ENCODE results near the gene C1RL. TPM values are rescaled to one million over a fixed set of nuclear protein-coding genes. Genes with fewer than 3 reads are reported as not detected.

C1RL gene
- total and polyA plus RNA-seq, 2 experiments from 2014 or later, result 26.4 to 64.5 TPM

GRCh38 chr12:7155471-7156034 lies 46.5 kb upstream of the C1RL start:
- Histone ChIP-seq H3K9me2 (replicated peaks; ENCODE audit: insufficient read depth) (no peaks in the 10 kb centered on the region), H3K36me3 (replicated peaks; ENCODE audit: insufficient read depth, low read depth) (no peaks in the 10 kb centered on the region), H3K4me2 (no peak overlapping the region), H2AFZ (no peak overlapping the region), H3K4me3 (no peak overlapping the region), H3K4me1 (ENCODE audit: insufficient read depth) (no peaks in the 10 kb centered on the region), H3K9me3 (ENCODE audit: low read depth) (no peaks in the 10 kb centered on the region), H3K27me3 (no peaks in the 10 kb centered on the region), H3K27ac (no peak overlapping the region), H4K20me1 (ENCODE audit: insufficient read depth, poor library complexity, severe bottlenecking) (no peaks in the 10 kb centered on the region), H3K79me2 (no peaks in the 10 kb centered on the region)
- TF ChIP-seq EZH2 (IDR thresholded peaks at IDR 0.05; ENCODE audit: borderline replicate concordance) (no peak), EZH2phosphoT487 (IDR thresholded peaks at IDR 0.05; ENCODE audit: low read depth, severe bottlenecking, unreplicated experiment) (no peak), CTCF (IDR thresholded peaks at IDR 0.05; ENCODE audit: poor library complexity) (no peak)
- DNase-seq (ENCODE audit: low spot score), result no peak
- 75% methylated on average over 8 of the region's 8 CpGs for WGBS (ENCODE audit: low lambda C conversion rate, missing lambda C conversion rate)

DNA sequence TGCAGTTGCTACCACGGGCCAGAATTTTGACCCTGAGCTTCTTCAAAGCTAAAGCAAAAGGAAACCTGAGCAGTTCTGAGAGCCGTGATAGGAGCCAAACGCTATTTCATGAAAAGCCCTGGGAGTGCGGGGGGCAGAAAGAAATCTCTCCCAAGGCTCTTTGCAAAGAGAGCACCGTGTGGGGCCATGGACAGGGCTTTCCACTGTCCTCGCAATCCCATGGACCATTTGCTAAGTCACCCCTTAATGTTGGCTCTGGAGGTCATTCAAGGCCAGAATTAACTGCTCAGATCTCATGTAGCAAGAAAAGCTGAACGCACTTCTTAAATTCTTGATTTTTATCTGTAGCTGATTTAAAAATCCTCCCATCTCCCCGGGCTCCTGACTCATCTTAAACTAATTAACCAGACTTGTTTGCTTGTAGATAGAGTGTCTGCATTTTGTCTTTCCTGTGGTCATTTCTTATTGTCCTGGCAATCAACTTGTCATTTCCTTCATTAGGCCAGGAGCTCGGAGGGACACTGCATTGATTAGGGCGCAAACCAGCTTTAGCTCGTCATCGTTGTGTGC lies 46.0 kb upstream of the C1RL start:
- Histone ChIP-seq H3K79me2 (no peaks in the 10 kb centered on the region), H3K36me3 (replicated peaks; ENCODE audit: insufficient read depth, low read depth) (no peaks in the 10 kb centered on the region), H3K9me3 (ENCODE audit: low read depth) (no peaks in the 10 kb centered on the region), H4K20me1 (ENCODE audit: insufficient read depth, poor library complexity, severe bottlenecking) (no peaks in the 10 kb centered on the region), H3K4me1 (ENCODE audit: insufficient read depth) (no peaks in the 10 kb centered on the region), H3K9me2 (replicated peaks; ENCODE audit: insufficient read depth) (no peaks in the 10 kb centered on the region), H3K4me3 (no peak overlapping the region), H3K27me3 (no peaks in the 10 kb centered on the region), H3K27ac (no peak overlapping the region), H2AFZ (no peak overlapping the region), H3K4me2 (no peak overlapping the region)
- no peak for DNase-seq (ENCODE audit: low spot score)
- TF ChIP-seq CTCF (IDR thresholded peaks at IDR 0.05; ENCODE audit: poor library complexity) (no peak), EZH2phosphoT487 (IDR thresholded peaks at IDR 0.05; ENCODE audit: low read depth, severe bottlenecking, unreplicated experiment) (no peak), EZH2 (IDR thresholded peaks at IDR 0.05; ENCODE audit: borderline replicate concordance) (no peak)
- 78% methylated on average over 12 of the region's 12 CpGs for WGBS (ENCODE audit: low lambda C conversion rate, missing lambda C conversion rate)

DNA sequence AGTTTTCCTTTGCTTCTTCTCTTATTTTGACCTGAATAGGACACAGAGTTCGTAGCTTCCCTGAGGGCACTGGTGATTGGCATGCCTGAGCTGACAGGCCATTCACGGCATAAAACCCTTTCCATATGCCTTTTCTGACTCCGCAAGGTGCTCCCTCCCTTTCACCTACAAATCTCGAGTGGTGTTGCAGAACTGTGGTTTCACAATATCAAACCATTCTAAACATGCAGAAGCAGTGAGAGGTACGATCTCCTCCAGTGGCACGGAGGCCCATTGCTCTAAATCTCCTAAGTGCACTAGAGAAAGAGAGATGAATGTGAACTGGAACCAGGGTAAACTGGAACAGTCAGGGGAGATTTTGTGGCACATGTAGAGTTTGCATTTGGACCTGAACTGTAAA lies 45.0 kb upstream of the C1RL start:
- no peaks in the 10 kb centered on the region for H3K9me2 ChIP-seq (replicated peaks; ENCODE audit: insufficient read depth)
- H3K27ac ChIP-seq, result no peak overlapping the region
- H3K27me3 ChIP-seq, result no peaks in the 10 kb centered on the region
- no peaks in the 10 kb centered on the region for H3K4me1 ChIP-seq (ENCODE audit: insufficient read depth)
- no peak for DNase-seq (ENCODE audit: low spot score)
- H2AFZ ChIP-seq, result no peak overlapping the region
- H3K79me2 ChIP-seq, result no peaks in the 10 kb centered on the region
- 80% methylated on average over 6 of the region's 6 CpGs for WGBS (ENCODE audit: low lambda C conversion rate, missing lambda C conversion rate)
- no peak overlapping the region for H3K4me3 ChIP-seq
- no peaks in the 10 kb centered on the region for H4K20me1 ChIP-seq (ENCODE audit: insufficient read depth, poor library complexity, severe bottlenecking)
- TF ChIP-seq EZH2phosphoT487 (IDR thresholded peaks at IDR 0.05; ENCODE audit: low read depth, severe bottlenecking, unreplicated experiment) (no peak), CTCF (IDR thresholded peaks at IDR 0.05; ENCODE audit: poor library complexity) (no peak), EZH2 (IDR thresholded peaks at IDR 0.05; ENCODE audit: borderline replicate concordance) (no peak)
- H3K4me2 ChIP-seq, result no peak overlapping the region
- H3K36me3 ChIP-seq (replicated peaks; ENCODE audit: insufficient read depth, low read depth), result no peaks in the 10 kb centered on the region
- H3K9me3 ChIP-seq (ENCODE audit: low read depth), result no peaks in the 10 kb centered on the region

Measured in hepatocyte (in vitro differentiated cells).